Measurements from ENCODE around the gene GPR146. TPM values are rescaled to one million over a fixed set of nuclear protein-coding genes. Genes with fewer than 3 reads are reported as not detected.

Gene GPR146
- total and polyA plus RNA-seq, 2 of the 13 experiments (the other 11 are each of a cell fraction or from before 2014, with no cell fraction given) = 2.0 to 15.9 TPM

DNA sequence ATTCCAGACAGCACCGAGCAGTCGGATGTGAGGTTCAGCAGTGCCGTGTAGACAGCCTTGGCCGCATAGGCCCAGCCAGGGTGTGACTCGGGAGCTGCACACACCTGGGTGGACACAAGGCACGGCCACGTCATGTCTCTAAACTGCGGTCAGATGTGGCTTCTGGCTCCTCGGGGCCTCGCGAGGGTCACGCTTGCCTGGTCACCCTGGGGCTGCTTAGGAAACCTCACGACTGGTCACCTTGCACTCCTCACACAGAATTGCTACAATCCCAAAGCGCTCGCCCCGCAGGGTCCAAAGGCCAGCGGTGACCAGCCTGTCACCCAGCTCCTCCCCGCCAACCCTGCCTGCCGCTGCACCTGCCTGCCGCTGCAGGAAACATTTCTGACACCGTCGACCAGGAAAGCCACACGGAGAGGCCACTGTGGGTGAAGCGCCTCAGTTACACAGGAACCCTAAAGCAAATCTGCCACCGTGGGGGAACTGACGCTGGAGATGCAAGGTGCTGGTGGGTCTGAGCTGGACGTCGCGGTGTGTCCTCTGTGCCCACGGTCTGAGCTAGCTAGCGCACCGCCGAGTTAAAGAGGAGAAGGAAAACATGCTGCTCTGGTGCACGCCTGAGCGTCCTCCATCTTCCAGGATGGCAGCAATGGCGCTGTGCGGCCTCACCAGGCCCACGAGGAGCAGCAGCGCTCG is 48.6 kb downstream of the GPR146 start (continued):
- TF ChIP-seq, protein P1, sequence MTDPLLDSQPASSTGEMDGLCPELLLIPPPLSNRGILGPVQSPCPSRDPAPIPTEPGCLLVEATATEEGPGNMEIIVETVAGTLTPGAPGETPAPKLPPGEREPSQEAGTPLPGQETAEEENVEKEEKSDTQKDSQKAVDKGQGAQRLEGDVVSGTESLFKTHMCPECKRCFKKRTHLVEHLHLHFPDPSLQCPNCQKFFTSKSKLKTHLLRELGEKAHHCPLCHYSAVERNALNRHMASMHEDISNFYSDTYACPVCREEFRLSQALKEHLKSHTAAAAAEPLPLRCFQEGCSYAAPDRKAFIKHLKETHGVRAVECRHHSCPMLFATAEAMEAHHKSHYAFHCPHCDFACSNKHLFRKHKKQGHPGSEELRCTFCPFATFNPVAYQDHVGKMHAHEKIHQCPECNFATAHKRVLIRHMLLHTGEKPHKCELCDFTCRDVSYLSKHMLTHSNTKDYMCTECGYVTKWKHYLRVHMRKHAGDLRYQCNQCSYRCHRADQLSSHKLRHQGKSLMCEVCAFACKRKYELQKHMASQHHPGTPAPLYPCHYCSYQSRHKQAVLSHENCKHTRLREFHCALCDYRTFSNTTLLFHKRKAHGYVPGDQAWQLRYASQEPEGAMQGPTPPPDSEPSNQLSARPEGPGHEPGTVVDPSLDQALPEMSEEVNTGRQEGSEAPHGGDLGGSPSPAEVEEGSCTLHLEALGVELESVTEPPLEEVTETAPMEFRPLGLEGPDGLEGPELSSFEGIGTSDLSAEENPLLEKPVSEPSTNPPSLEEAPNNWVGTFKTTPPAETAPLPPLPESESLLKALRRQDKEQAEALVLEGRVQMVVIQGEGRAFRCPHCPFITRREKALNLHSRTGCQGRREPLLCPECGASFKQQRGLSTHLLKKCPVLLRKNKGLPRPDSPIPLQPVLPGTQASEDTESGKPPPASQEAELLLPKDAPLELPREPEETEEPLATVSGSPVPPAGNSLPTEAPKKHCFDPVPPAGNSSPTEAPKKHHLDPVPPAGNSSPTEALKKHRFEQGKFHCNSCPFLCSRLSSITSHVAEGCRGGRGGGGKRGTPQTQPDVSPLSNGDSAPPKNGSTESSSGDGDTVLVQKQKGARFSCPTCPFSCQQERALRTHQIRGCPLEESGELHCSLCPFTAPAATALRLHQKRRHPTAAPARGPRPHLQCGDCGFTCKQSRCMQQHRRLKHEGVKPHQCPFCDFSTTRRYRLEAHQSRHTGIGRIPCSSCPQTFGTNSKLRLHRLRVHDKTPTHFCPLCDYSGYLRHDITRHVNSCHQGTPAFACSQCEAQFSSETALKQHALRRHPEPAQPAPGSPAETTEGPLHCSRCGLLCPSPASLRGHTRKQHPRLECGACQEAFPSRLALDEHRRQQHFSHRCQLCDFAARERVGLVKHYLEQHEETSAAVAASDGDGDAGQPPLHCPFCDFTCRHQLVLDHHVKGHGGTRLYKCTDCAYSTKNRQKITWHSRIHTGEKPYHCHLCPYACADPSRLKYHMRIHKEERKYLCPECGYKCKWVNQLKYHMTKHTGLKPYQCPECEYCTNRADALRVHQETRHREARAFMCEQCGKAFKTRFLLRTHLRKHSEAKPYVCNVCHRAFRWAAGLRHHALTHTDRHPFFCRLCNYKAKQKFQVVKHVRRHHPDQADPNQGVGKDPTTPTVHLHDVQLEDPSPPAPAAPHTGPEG (CRISPR knock-in tag; IDR thresholded peaks at IDR 0.05) = no peak
- TF ChIP-seq, protein P2, sequence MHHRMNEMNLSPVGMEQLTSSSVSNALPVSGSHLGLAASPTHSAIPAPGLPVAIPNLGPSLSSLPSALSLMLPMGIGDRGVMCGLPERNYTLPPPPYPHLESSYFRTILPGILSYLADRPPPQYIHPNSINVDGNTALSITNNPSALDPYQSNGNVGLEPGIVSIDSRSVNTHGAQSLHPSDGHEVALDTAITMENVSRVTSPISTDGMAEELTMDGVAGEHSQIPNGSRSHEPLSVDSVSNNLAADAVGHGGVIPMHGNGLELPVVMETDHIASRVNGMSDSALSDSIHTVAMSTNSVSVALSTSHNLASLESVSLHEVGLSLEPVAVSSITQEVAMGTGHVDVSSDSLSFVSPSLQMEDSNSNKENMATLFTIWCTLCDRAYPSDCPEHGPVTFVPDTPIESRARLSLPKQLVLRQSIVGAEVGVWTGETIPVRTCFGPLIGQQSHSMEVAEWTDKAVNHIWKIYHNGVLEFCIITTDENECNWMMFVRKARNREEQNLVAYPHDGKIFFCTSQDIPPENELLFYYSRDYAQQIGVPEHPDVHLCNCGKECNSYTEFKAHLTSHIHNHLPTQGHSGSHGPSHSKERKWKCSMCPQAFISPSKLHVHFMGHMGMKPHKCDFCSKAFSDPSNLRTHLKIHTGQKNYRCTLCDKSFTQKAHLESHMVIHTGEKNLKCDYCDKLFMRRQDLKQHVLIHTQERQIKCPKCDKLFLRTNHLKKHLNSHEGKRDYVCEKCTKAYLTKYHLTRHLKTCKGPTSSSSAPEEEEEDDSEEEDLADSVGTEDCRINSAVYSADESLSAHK (CRISPR knock-in tag; IDR thresholded peaks at IDR 0.05; ENCODE audit: borderline replicate concordance) = no peak
- no peak for TF ChIP-seq NBN (conservative IDR thresholded peaks at IDR 0.05)
- TF ChIP-seq TCF12 (IDR thresholded peaks at IDR 0.05) = no peak
- no peak for TF ChIP-seq TCF12 (CRISPR knock-in tag; IDR thresholded peaks at IDR 0.05)
- TF ChIP-seq, protein P3, sequence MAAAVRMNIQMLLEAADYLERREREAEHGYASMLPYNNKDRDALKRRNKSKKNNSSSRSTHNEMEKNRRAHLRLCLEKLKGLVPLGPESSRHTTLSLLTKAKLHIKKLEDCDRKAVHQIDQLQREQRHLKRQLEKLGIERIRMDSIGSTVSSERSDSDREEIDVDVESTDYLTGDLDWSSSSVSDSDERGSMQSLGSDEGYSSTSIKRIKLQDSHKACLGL (CRISPR knock-in tag; IDR thresholded peaks at IDR 0.05) = no peak; the same call in 1 of the 2 replicates
- TF ChIP-seq, protein P4, sequence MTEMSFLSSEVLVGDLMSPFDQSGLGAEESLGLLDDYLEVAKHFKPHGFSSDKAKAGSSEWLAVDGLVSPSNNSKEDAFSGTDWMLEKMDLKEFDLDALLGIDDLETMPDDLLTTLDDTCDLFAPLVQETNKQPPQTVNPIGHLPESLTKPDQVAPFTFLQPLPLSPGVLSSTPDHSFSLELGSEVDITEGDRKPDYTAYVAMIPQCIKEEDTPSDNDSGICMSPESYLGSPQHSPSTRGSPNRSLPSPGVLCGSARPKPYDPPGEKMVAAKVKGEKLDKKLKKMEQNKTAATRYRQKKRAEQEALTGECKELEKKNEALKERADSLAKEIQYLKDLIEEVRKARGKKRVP (CRISPR knock-in tag; IDR thresholded peaks at IDR 0.05) = no peak
- TF ChIP-seq, protein P5, sequence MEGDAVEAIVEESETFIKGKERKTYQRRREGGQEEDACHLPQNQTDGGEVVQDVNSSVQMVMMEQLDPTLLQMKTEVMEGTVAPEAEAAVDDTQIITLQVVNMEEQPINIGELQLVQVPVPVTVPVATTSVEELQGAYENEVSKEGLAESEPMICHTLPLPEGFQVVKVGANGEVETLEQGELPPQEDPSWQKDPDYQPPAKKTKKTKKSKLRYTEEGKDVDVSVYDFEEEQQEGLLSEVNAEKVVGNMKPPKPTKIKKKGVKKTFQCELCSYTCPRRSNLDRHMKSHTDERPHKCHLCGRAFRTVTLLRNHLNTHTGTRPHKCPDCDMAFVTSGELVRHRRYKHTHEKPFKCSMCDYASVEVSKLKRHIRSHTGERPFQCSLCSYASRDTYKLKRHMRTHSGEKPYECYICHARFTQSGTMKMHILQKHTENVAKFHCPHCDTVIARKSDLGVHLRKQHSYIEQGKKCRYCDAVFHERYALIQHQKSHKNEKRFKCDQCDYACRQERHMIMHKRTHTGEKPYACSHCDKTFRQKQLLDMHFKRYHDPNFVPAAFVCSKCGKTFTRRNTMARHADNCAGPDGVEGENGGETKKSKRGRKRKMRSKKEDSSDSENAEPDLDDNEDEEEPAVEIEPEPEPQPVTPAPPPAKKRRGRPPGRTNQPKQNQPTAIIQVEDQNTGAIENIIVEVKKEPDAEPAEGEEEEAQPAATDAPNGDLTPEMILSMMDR (CRISPR knock-in tag; IDR thresholded peaks at IDR 0.05) = peak; percentile 33; the same call in 1 of the 2 replicates
- TF ChIP-seq SMAD1 (CRISPR knock-in tag; IDR thresholded peaks at IDR 0.05; ENCODE audit: borderline replicate concordance, low read depth) = no peak
- TF ChIP-seq ZNF383 (CRISPR knock-in tag; IDR thresholded peaks at IDR 0.05; ENCODE audit: borderline replicate concordance) = no peak
- peak; percentile 35; the same call in 1 of the 2 replicates for TF ChIP-seq ZNF564 (CRISPR knock-in tag; IDR thresholded peaks at IDR 0.05)
- TF ChIP-seq, protein P6, sequence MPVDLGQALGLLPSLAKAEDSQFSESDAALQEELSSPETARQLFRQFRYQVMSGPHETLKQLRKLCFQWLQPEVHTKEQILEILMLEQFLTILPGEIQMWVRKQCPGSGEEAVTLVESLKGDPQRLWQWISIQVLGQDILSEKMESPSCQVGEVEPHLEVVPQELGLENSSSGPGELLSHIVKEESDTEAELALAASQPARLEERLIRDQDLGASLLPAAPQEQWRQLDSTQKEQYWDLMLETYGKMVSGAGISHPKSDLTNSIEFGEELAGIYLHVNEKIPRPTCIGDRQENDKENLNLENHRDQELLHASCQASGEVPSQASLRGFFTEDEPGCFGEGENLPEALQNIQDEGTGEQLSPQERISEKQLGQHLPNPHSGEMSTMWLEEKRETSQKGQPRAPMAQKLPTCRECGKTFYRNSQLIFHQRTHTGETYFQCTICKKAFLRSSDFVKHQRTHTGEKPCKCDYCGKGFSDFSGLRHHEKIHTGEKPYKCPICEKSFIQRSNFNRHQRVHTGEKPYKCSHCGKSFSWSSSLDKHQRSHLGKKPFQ (CRISPR knock-in tag; IDR thresholded peaks at IDR 0.05; ENCODE audit: insufficient replicate concordance) = peak; percentile 93
- TF ChIP-seq DNMT1 (CRISPR knock-in tag; IDR thresholded peaks at IDR 0.05) = 0 out of 2 replicates have a peak, but pooled peaks have one; percentile 54
- TF ChIP-seq NFYC (CRISPR knock-in tag; IDR thresholded peaks at IDR 0.05) = no peak
- no peak for TF ChIP-seq XBP1 (CRISPR knock-in tag; IDR thresholded peaks at IDR 0.05)

All from HepG2 (cell line).